Measurements from ENCODE around the gene JAKMIP2. TPM values are rescaled to one million over a fixed set of nuclear protein-coding genes. Genes with fewer than 3 reads are reported as not detected.

JAKMIP2 gene
- total and polyA plus RNA-seq, 2 donors from 2014 or later, result 0.38 to 0.71 TPM

DNA sequence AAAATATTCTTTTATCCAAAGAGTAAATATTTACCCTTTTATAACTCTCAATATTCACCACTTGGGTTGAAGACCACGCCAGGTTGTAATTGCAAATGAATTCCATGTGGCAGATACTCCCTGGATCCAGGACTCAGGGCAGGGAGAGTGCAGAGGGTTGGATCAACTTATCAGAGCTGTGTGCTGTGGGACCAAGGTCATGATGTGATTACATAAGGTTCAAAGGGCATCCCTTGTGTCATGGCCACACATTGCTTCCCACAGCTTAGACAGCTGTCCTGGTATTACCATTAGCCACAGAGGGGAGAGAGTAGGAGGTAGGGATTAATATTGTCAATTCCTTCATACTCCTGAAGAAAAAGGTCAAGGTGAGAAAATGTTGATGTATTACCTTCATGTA, 133.9 kb downstream of the JAKMIP2 start:
- H3K36me3 ChIP-seq (ENCODE audit: control insufficient read depth in 2 of 3, insufficient read depth in 3 of 3, low read length in 3 of 3), result no peaks in the 10 kb centered on the region
- TF ChIP-seq, protein P1, sequence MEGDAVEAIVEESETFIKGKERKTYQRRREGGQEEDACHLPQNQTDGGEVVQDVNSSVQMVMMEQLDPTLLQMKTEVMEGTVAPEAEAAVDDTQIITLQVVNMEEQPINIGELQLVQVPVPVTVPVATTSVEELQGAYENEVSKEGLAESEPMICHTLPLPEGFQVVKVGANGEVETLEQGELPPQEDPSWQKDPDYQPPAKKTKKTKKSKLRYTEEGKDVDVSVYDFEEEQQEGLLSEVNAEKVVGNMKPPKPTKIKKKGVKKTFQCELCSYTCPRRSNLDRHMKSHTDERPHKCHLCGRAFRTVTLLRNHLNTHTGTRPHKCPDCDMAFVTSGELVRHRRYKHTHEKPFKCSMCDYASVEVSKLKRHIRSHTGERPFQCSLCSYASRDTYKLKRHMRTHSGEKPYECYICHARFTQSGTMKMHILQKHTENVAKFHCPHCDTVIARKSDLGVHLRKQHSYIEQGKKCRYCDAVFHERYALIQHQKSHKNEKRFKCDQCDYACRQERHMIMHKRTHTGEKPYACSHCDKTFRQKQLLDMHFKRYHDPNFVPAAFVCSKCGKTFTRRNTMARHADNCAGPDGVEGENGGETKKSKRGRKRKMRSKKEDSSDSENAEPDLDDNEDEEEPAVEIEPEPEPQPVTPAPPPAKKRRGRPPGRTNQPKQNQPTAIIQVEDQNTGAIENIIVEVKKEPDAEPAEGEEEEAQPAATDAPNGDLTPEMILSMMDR (IDR thresholded peaks at IDR 0.05; ENCODE audit: borderline replicate concordance, extremely low read depth, insufficient read depth), result no peak
- H3K9ac ChIP-seq (ENCODE audit: low read length in 3 of 3), result no peak overlapping the region
- no peak overlapping the region for H3K27ac ChIP-seq (ENCODE audit: low read depth in 2 of 2, low read length in 2 of 2)
- intact Hi-C loops (cut with DNase I), result no loop called here
- H3K9me3 ChIP-seq (ENCODE audit: control insufficient read depth in 2 of 3, insufficient read depth in 1 of 3, low read length in 3 of 3), result no peaks in the 10 kb centered on the region
- H3K4me3 ChIP-seq (ENCODE audit: low read length in 3 of 3), result no peak overlapping the region
- H3K27me3 ChIP-seq (ENCODE audit: control insufficient read depth, insufficient read depth, low read length), result no peaks in the 10 kb centered on the region
- H3K4me1 ChIP-seq (ENCODE audit: control insufficient read depth in 2 of 3, insufficient read depth in 2 of 3, low read depth in 1 of 3, low read length in 3 of 3), result no peaks in the 10 kb centered on the region
- DNase-seq (no peak), FAIRE-seq (no peak)

DNA sequence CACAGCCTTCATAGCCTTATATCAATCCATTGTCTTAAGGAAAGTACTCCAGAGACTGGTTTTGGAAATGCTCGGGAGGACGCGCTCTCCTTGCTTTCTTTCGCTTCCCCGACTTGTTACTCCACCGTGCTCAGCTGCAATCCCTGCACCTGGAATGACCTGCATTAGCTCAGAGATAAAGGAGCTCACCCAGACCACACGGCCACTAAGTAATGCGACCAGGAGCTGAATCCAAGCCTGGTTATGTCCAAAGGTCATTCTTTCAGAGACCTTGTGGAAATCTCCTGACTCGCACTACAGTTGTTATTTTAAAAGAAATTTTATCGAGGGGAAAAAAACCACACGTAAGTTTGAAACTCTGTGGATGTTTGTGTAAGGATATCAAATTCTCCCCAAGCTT, 137.3 kb downstream of the JAKMIP2 start:
- Histone ChIP-seq H3K27ac (ENCODE audit: low read depth in 2 of 2, low read length in 2 of 2) (no peak overlapping the region), H3K4me1 (ENCODE audit: control insufficient read depth in 2 of 3, insufficient read depth in 2 of 3, low read depth in 1 of 3, low read length in 3 of 3) (no peaks in the 10 kb centered on the region), H3K36me3 (ENCODE audit: control insufficient read depth in 2 of 3, insufficient read depth in 3 of 3, low read length in 3 of 3) (no peaks in the 10 kb centered on the region), H3K4me3 (ENCODE audit: low read length in 3 of 3) (no peak overlapping the region), H3K27me3 (ENCODE audit: control insufficient read depth, insufficient read depth, low read length) (no peaks in the 10 kb centered on the region), H3K9ac (ENCODE audit: low read length in 3 of 3) (no peak overlapping the region), H3K9me3 (ENCODE audit: control insufficient read depth in 2 of 3, insufficient read depth in 1 of 3, low read length in 3 of 3) (no peaks in the 10 kb centered on the region)
- no peak for FAIRE-seq
- intact Hi-C loops (cut with DNase I), result no loop called here
- DNase-seq, result no peak
- TF ChIP-seq, protein P1 (IDR thresholded peaks at IDR 0.05; ENCODE audit: borderline replicate concordance, extremely low read depth, insufficient read depth), result no peak

DNA sequence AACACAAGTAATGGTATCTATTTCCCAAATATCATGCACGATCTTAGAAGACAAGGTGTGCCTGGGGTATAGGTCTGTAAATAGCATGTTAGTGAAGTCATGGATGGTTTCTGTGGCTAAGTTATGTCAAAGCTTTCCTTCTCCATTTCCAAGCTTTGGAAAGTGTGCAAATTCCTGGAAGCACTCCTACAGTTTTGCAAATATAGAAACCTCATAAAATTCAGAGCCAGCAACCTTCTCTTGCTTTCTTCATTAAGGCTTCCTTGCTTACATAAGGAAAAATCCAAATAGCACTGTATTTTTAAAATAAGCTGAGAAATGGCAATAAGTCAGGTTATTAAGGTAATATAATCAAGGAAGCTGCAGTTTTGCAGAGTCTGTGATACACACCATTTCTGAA, 138.1 kb downstream of the JAKMIP2 start:
- intact Hi-C loops (cut with DNase I), result no loop called here
- no peak for DNase-seq
- no peaks in the 10 kb centered on the region for H3K36me3 ChIP-seq (ENCODE audit: control insufficient read depth in 2 of 3, insufficient read depth in 3 of 3, low read length in 3 of 3)
- no peak overlapping the region for H3K27ac ChIP-seq (ENCODE audit: low read depth in 2 of 2, low read length in 2 of 2)
- no peak for FAIRE-seq
- no peaks in the 10 kb centered on the region for H3K27me3 ChIP-seq (ENCODE audit: control insufficient read depth, insufficient read depth, low read length)
- no peaks in the 10 kb centered on the region for H3K4me1 ChIP-seq (ENCODE audit: control insufficient read depth in 2 of 3, insufficient read depth in 2 of 3, low read depth in 1 of 3, low read length in 3 of 3)
- H3K9ac ChIP-seq (ENCODE audit: low read length in 3 of 3), result no peak overlapping the region
- no peaks in the 10 kb centered on the region for H3K9me3 ChIP-seq (ENCODE audit: control insufficient read depth in 2 of 3, insufficient read depth in 1 of 3, low read length in 3 of 3)
- H3K4me3 ChIP-seq (ENCODE audit: low read length in 3 of 3), result no peak overlapping the region
- TF ChIP-seq, protein P1 (IDR thresholded peaks at IDR 0.05; ENCODE audit: borderline replicate concordance, extremely low read depth, insufficient read depth), result no peak

DNA sequence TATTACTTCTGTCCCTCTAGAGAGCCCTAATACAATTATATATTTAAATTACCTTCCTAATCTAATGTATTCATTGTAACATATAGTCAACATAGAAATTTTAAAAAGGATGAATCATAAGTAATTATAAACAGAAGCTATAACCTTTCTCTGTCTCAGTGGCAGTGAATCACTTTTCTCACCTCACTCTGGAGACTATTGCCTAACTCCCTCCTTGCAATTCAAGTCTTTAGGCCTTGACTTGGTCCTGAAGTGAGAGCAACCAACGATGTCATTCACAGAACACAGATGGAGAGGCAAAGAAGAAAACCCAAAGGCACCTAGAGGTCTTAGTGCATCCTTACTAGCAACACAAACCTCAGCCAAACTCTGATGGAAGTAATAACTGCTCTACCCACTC, 139.4 kb downstream of the JAKMIP2 start:
- intact Hi-C loops (cut with DNase I), result no loop called here
- Histone ChIP-seq H3K27me3 (ENCODE audit: control insufficient read depth, insufficient read depth, low read length) (no peaks in the 10 kb centered on the region), H3K4me1 (ENCODE audit: control insufficient read depth in 2 of 3, insufficient read depth in 2 of 3, low read depth in 1 of 3, low read length in 3 of 3) (no peaks in the 10 kb centered on the region), H3K36me3 (ENCODE audit: control insufficient read depth in 2 of 3, insufficient read depth in 3 of 3, low read length in 3 of 3) (no peaks in the 10 kb centered on the region), H3K27ac (ENCODE audit: low read depth in 2 of 2, low read length in 2 of 2) (no peak overlapping the region), H3K9ac (ENCODE audit: low read length in 3 of 3) (no peak overlapping the region), H3K4me3 (ENCODE audit: low read length in 3 of 3) (no peak overlapping the region), H3K9me3 (ENCODE audit: control insufficient read depth in 2 of 3, insufficient read depth in 1 of 3, low read length in 3 of 3) (no peaks in the 10 kb centered on the region)
- FAIRE-seq (no peak), DNase-seq (no peak)
- TF ChIP-seq, protein P1 (IDR thresholded peaks at IDR 0.05; ENCODE audit: borderline replicate concordance, extremely low read depth, insufficient read depth), result no peak

Measured in kidney (tissue), 14 donors.